IMR-90 (cell line): ENCODE data around the gene ADGRB3. TPM values are rescaled to one million over a fixed set of nuclear protein-coding genes. Genes with fewer than 3 reads are reported as not detected.

Experiments used
- ATAC-seq: fragments of 200-7000 bp; cut with Tn5 transposase; 2 replicates; pipeline ENCODE4 v1.9.1; 2020; ENCODE audit warnings: low read depth, mild to moderate bottlenecking, moderate library complexity
- BruUV-seq: library from RNA; stranded (reverse); fragments of 400-500 nt; replicated peaks from 2 replicates; lab custom pipeline; 2021; lab: Mats Ljungman, UMichigan
- CTCF ChIA-PET: fragments of 300-600 bp; formaldehyde crosslinking; extraction: SDS; loops from one replicate; lab custom pipeline; 2021; ENCODE audit warnings: antibody characterized with exemption; lab: Yijun Ruan, JAX
- POLR2A ChIA-PET: fragments of 300-600 bp; sonication (Branson Sonifier 250); formaldehyde crosslinking; loops from one replicate; lab custom pipeline; 2022; ENCODE audit warnings: antibody characterized with exemption; ENCODE audit not compliant: unreplicated experiment; lab: Charles Lee
- DNase-seq: peaks from one replicate; pipeline ENCODE4 v3.0.0; 2013
- H2AFZ ChIP-seq: replicated peaks from 2 replicates; pipeline ENCODE3; 2013; ENCODE audit warnings: low read length, mild to moderate bottlenecking; ENCODE audit not compliant: poor library complexity
- H2AK5ac ChIP-seq: 2 replicates; pipeline ENCODE4 v1.6.1; 2013; ENCODE audit warnings: low read depth, low read length, inconsistent platforms
- H2AK9ac ChIP-seq: replicated peaks from 2 replicates; pipeline ENCODE3; 2013; ENCODE audit warnings: mild to moderate bottlenecking, low read depth, low read length, moderate library complexity; ENCODE audit not compliant: poor library complexity
- H2BK120ac ChIP-seq: 2 replicates; pipeline ENCODE4 v1.6.1; 2013; ENCODE audit warnings: low read depth, low read length, inconsistent platforms
- H2BK15ac ChIP-seq: 3 replicates; pipeline ENCODE4 v1.6.1; 2013; ENCODE audit warnings: low read depth, low read length, inconsistent platforms
- H2BK20ac ChIP-seq: 2 replicates; pipeline ENCODE4 v1.6.1; 2013; ENCODE audit warnings: low read depth, mild to moderate bottlenecking, inconsistent platforms, low read length, moderate library complexity
- H2BK5ac ChIP-seq: 2 replicates; pipeline ENCODE4 v1.6.1; 2013; ENCODE audit warnings: mild to moderate bottlenecking, low read depth, low read length, inconsistent platforms; ENCODE audit not compliant: poor library complexity, severe bottlenecking
- H3K14ac ChIP-seq: replicated peaks from 2 replicates; pipeline ENCODE4 v1.6.1; 2013; ENCODE audit warnings: low read depth, low read length, inconsistent platforms
- H3K18ac ChIP-seq: 2 replicates; pipeline ENCODE4 v1.6.1; 2013; ENCODE audit warnings: low read depth, low read length, control low read depth
- H3K23ac ChIP-seq: 2 replicates; pipeline ENCODE4 v1.6.1; 2013; ENCODE audit warnings: low read depth, low read length, inconsistent platforms
- H3K27ac ChIP-seq: 2 replicates; pipeline ENCODE4 v1.5.1; 2013; ENCODE audit warnings: mild to moderate bottlenecking, control low read depth, low read length; ENCODE audit not compliant: insufficient read depth
- H3K27me3 ChIP-seq: 2 replicates; pipeline ENCODE4 v1.6.1; 2013; ENCODE audit warnings: low read length; ENCODE audit not compliant: control insufficient read depth, insufficient read depth
- H3K36me3 ChIP-seq: 2 replicates; pipeline ENCODE4 v1.6.1; 2013; ENCODE audit warnings: low read length, mixed read lengths; ENCODE audit not compliant: control insufficient read depth, insufficient read depth
- H3K4ac ChIP-seq: 2 replicates; pipeline ENCODE4 v1.6.1; 2013; ENCODE audit warnings: low read depth, low read length, inconsistent platforms
- H3K4me1 ChIP-seq: 2 replicates; pipeline ENCODE4 v1.6.1; 2013; ENCODE audit warnings: low read length, mixed read lengths; ENCODE audit not compliant: control insufficient read depth, insufficient read depth
- H3K4me2 ChIP-seq: 2 replicates; pipeline ENCODE4 v1.6.1; 2013; ENCODE audit warnings: low read depth, mild to moderate bottlenecking, control low read depth, low read length, moderate library complexity
- H3K4me3 ChIP-seq: 2 replicates; pipeline ENCODE4 v1.5.1; 2013; ENCODE audit warnings: low read depth, mild to moderate bottlenecking, control low read depth, low read length, moderate library complexity; ENCODE audit not compliant: insufficient read depth
- H3K56ac ChIP-seq: 2 replicates; pipeline ENCODE4 v1.6.1; 2013; ENCODE audit warnings: low read length, inconsistent platforms; ENCODE audit not compliant: insufficient read depth; ENCODE audit errors: extremely low read depth
- H3K79me1 ChIP-seq, 2 experiments: 2 replicates each; pipeline ENCODE4 v1.6.1; 2013; ENCODE audit warnings: low read length in 2 of 2, inconsistent platforms in 1 of 2, low read depth in 1 of 2
- H3K9ac ChIP-seq: 2 replicates; pipeline ENCODE4 v1.6.1; 2013; ENCODE audit warnings: low read depth, low read length, control low read depth
- H3K9me1 ChIP-seq: 2 replicates; pipeline ENCODE4 v1.6.1; 2013; ENCODE audit warnings: low read length, inconsistent platforms; ENCODE audit not compliant: insufficient read depth
- H3K9me3 ChIP-seq: 2 replicates; pipeline ENCODE4 v1.6.1; 2013; ENCODE audit warnings: low read length; ENCODE audit not compliant: control insufficient read depth, insufficient read depth
- H4K20me1 ChIP-seq: 2 replicates; pipeline ENCODE4 v1.6.1; 2013; ENCODE audit warnings: low read length, inconsistent platforms; ENCODE audit not compliant: insufficient read depth
- H4K5ac ChIP-seq: 2 replicates; pipeline ENCODE4 v1.6.1; 2013; ENCODE audit warnings: mild to moderate bottlenecking, low read depth, low read length, control low read depth
- H4K8ac ChIP-seq, 2 experiments: 2 replicates each; pipeline ENCODE4 v1.6.1; 2013; ENCODE audit warnings: low read depth in 2 of 2, low read length in 2 of 2, control low read depth in 1 of 2, inconsistent platforms in 1 of 2
- H4K91ac ChIP-seq: 2 replicates; pipeline ENCODE4 v1.6.1; 2013; ENCODE audit warnings: low read depth, low read length, inconsistent platforms; ENCODE audit not compliant: insufficient read depth
- CEBPB ChIP-seq: IDR thresholded peaks from 2 replicates; pipeline ENCODE4 v1.6.1; 2012; ENCODE audit warnings: low read depth, low read length, improper control_type of control experiment
- CHD1 ChIP-seq: IDR thresholded peaks from 2 replicates; pipeline ENCODE4 v1.6.1; 2012; ENCODE audit warnings: low read depth, low read length, improper control_type of control experiment
- ELK1 ChIP-seq: fragments of 150-350 bp; IDR thresholded peaks from 2 replicates; pipeline ENCODE4 v1.6.1; 2016; ENCODE audit warnings: low read depth, mild to moderate bottlenecking, low read length, moderate library complexity, borderline replicate concordance
- FOS ChIP-seq: fragments of 150-350 bp; IDR thresholded peaks from 2 replicates; pipeline ENCODE4 v1.6.1; 2016; ENCODE audit warnings: low read depth, low read length
- MAFK ChIP-seq: IDR thresholded peaks from 2 replicates; pipeline ENCODE4 v1.6.1; 2012; ENCODE audit warnings: low read depth, low read length, improper control_type of control experiment
- MAZ ChIP-seq: IDR thresholded peaks from 2 replicates; pipeline ENCODE4 v1.6.1; 2012; ENCODE audit warnings: low read depth, mild to moderate bottlenecking, low read length, improper control_type of control experiment, moderate library complexity, borderline replicate concordance
- MXI1 ChIP-seq: IDR thresholded peaks from 2 replicates; pipeline ENCODE4 v1.6.1; 2012; ENCODE audit warnings: low read depth, mild to moderate bottlenecking, low read length, moderate library complexity, borderline replicate concordance
- NFE2L2 ChIP-seq: fragments of 150-350 bp; IDR thresholded peaks from 2 replicates; pipeline ENCODE4 v1.6.1; 2016; ENCODE audit warnings: low read depth, mild to moderate bottlenecking, low read length
- POLR2A ChIP-seq: IDR thresholded peaks from 2 replicates; pipeline ENCODE4 v1.6.1; 2012; ENCODE audit warnings: mild to moderate bottlenecking, low read depth, low read length
- RAD21 ChIP-seq: IDR thresholded peaks from 2 replicates; pipeline ENCODE4 v1.6.1; 2012; ENCODE audit warnings: low read length, improper control_type of control experiment
- RFX5 ChIP-seq: IDR thresholded peaks from 2 replicates; pipeline ENCODE4 v1.8.0; 2012; ENCODE audit warnings: low read depth, mild to moderate bottlenecking, low read length, moderate library complexity
- SMC3 ChIP-seq: fragments of 150-350 bp; IDR thresholded peaks from 2 replicates; pipeline ENCODE4 v1.6.1; 2016; ENCODE audit warnings: low read depth, mild to moderate bottlenecking, antibody characterized with exemption, low read length, moderate library complexity
- USF2 ChIP-seq: fragments of 150-350 bp; IDR thresholded peaks from 2 replicates; pipeline ENCODE4 v1.6.1; 2017; ENCODE audit warnings: mild to moderate bottlenecking, antibody characterized with exemption, low read length, low read depth
- WGBS, 2 experiments: methylation state at CpG; one replicate each; pipeline versions ENCODE4 v1.1.5 to v1.1.7; 2013; ENCODE audit warnings: missing lambda C conversion rate in 2 of 2; ENCODE audit not compliant: insufficient read length in 1 of 2; ENCODE audit errors: extremely low coverage in 2 of 2; 5-methylcytosine and 5-hydroxymethylcytosine counted together
- dilution Hi-C: fragments of 300-500 bp; cut with HindIII; formaldehyde crosslinking; loops from one replicate; pipeline ENCODE4 v1.14.3; 2018; ENCODE audit warnings: low sequenced_read_pairs; ENCODE audit not compliant: unreplicated experiment
- in situ Hi-C: fragments of 300-500 bp; cut with MboI; formaldehyde crosslinking; loops from 3 replicates; pipeline ENCODE4 v1.14.3; 2019; ENCODE audit warnings: low sequenced_read_pairs, inconsistent platforms, mixed read lengths
- intact Hi-C: fragments of 100-400 bp; cut with micrococcal nuclease; formaldehyde crosslinking; loops from 2 replicates; pipeline ENCODE4 v1.10.0; 2022
- polyA plus RNA-seq, 3 experiments: library from polyadenylated mRNA; depleted of rRNA; stranded (reverse); fragments of >200 nt; gene quantifications; 2 replicates each; pipeline ENCODE4 v1.2.3, GENCODE V29; 2012; ENCODE audit warnings: low replicate concordance in 1 of 3
- total RNA-seq: library from RNA; depleted of rRNA; stranded (reverse); fragments of >200 nt; gene quantifications from 2 replicates; pipeline ENCODE4 v1.2.3, GENCODE V29; 2012

ADGRB3 gene
- total and polyA plus RNA-seq, 2 of the 4 experiments (the other 2 are of a cell fraction) = not detected

GRCh38 chr6:68760485-68760884 lies 125.4 kb downstream of the ADGRB3 start:
- Histone ChIP-seq H2BK15ac (no peak overlapping the region), H3K4me1 (no peaks in the 10 kb centered on the region), H3K18ac (no peak overlapping the region), H4K91ac (no peak overlapping the region), H3K56ac (no peak overlapping the region), H4K5ac (no peak overlapping the region), H3K14ac (no peak overlapping the region), H3K4me2 (no peak overlapping the region), H4K20me1 (no peaks in the 10 kb centered on the region), H3K9me1 (no peaks in the 10 kb centered on the region), H3K4ac (no peak overlapping the region), H3K4me3 (no peak overlapping the region), H3K27ac (no peak overlapping the region), H2AK9ac (no peak overlapping the region), H3K23ac (no peak overlapping the region), H2BK20ac (no peak overlapping the region), H2BK120ac (no peak overlapping the region), H3K27me3 (no peaks in the 10 kb centered on the region), H2BK5ac (no peak overlapping the region), H3K79me1 (no peaks in the 10 kb centered on the region), H3K9me3 (no peaks in the 10 kb centered on the region), H4K8ac (no peak overlapping the region), H2AK5ac (no peak overlapping the region), H3K9ac (no peak overlapping the region), H2AFZ (no peak overlapping the region), H3K36me3 (no peaks in the 10 kb centered on the region)
- no TSS peak for BruUV-seq
- DNase-seq (no peak), ATAC-seq (no peak)
- no CpG with 5 or more reads among the region's 2 CpGs for WGBS, 2 experiments
- ChIA-PET POLR2A (no interaction called here), CTCF (no interaction called here)
- dilution Hi-C loops (no loop called here), intact Hi-C loops (no loop called here), in situ Hi-C loops (no loop called here)
- TF ChIP-seq FOS = no peak
- no peak for TF ChIP-seq RAD21
- no peak for TF ChIP-seq CHD1
- no peak for TF ChIP-seq ELK1
- TF ChIP-seq RFX5 = no peak
- TF ChIP-seq POLR2A = no peak
- no peak for TF ChIP-seq CEBPB
- TF ChIP-seq MAZ = no peak
- no peak for TF ChIP-seq USF2
- TF ChIP-seq NFE2L2 = no peak
- TF ChIP-seq MAFK = no peak
- TF ChIP-seq SMC3 = no peak
- no peak for TF ChIP-seq MXI1
